ENCODE data around the gene CA7.

- TF ChIP-seq CTCF (IDR thresholded peaks at IDR 0.05), result no peak
- TF ChIP-seq POLR2AphosphoS5 (IDR thresholded peaks at IDR 0.05), result no peak
- TF ChIP-seq POLR2A (IDR thresholded peaks at IDR 0.05), result no peak
- TF ChIP-seq EP300 (IDR thresholded peaks at IDR 0.05), result no peak
Measured at GRCh38 chr16:66810391-66810790, 33.8 kb upstream of the CA7 start.

Measured in upper lobe of left lung (tissue), 4 donors.